Stimulated activated CD8-positive, alpha-beta memory T cell treated with anti-CD3 and anti-CD28 coated beads, Interleukin-4, amount 100 ng/mL, for 1 hour (primary cell): ENCODE results near the gene RAB37.

Experiments
- DNase-seq, 2 donors: peaks; one replicate each; pipeline ENCODE4 v3.0.0-alpha.2; 2020; ENCODE audit warnings: low read depth in 2 of 2, low spot score in 1 of 2

Gene RAB37, protein sequence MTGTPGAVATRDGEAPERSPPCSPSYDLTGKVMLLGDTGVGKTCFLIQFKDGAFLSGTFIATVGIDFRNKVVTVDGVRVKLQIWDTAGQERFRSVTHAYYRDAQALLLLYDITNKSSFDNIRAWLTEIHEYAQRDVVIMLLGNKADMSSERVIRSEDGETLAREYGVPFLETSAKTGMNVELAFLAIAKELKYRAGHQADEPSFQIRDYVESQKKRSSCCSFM

DNA sequence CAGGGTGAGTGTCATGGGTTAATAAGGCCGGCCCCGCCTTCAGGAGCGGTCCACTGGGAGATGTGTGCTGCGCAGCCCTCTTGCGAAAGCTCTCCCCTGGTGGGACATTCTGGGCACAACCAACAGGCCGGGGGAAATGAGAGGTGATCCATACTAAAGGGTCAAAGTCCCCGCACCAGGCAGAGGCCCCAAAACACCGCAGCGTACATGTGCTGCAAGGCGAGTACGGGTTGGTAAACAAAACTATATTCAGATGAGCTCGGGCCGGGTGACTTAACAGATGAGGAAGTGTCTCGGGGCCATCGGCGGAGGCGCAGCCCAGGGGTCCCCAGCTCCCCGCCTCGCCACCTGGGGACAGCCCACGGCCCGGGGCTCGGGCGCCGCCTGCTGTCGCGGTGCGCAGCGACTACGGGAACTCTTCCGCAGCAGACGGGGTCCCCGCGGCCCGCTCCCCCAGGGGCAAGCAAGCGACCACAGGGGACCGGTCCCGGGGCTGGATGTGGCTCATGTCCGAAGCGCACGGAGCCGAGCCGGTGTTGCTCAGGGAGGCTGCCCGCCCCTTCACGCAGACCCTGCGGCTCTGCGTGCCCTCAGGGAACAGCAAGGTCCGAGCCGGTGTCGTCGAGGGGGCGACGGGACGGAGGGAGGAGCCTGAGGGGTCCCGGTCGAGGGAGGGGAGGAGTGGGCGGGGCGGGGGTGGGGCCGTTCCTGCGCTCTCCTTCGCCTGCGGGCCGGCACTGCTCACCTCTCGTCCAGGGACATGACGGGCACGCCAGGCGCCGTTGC is at the start of gene RAB37:
TSS of gene RAB37 (plus strand) at position 744 of the 786 bp plus-strand sequence. CDS start at position 761, 17 bp downstream.
- DNase-seq: no peak

DNA sequence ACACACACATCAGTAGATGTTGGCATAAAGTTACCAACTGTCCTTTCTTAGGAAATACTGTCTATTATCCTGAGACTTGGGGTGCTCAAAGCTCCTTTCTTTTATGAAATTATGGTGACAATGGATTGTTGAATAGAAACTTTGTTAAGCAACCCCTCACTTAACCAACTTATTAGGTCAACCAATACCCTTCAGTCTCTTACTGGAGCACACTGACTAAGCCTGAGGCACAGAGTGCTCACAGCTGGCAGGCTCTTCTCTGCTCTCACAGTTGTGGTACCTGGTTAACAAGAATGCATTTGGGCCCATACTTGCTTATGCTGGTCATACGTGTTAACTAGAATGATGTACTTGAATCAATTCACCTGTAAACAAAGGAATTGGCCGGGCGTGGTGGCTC is 49.2 kb upstream of the RAB37 start:
- no peak for DNase-seq

DNA sequence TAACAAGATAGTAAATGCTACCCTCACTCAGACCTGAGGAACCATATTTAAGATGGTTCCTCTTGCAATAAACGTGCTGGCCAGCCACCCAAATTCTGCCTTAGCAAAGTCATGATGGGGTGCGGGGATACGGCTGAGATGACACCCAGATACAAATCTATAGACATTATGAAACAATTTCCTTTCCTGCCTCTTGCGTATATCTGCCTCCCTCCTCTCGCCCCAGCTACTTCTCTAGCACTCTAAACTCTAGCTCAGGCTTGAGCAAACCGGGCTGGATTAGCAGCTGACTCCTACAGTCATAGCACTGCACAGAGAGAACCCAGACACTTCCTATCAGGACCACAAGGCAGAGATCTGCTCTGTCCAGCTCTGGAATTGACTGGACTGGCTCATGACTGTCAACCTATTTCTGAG is 46.6 kb upstream of the RAB37 start:
- no peak for DNase-seq

DNA sequence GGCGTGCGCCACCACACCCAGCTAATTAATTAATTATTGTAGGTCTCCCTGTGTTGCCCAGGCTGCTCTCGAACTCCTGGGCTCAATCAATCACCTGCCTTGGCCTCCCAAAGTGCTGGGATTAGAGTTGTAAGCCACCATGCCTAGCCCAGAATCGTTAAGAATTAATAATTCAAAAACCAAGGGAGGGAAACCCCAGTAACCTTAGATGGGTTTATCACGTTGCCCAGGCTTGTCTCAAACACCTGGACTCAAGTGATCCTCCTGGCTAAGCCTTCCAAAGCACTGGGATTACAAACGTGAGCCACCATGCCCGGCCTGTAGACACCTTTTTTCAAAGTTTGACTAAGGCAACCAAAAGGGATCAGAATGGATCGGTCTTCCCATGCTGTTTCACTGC is 45.9 kb upstream of the RAB37 start:
- no peak for DNase-seq

DNA sequence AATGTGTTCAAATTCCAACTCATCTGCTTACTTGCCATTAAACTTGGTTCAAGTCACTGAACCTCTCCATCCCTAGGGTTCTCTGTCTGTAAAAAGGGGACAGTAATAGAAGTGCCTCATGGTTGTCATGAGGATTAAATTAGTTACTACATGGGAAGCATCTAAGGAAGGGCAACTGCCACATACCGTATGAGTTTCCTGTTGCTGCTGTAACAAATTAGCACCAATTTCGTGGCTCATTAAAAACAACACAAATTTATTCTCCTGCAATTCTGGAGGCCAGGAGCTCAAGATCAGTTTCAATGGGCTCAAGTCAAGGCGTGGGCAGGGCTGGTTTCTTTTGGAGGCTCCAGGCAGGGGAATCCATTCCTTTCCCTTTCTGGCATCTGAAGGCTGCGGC is 43.0 kb upstream of the RAB37 start:
- no peak for DNase-seq

DNA sequence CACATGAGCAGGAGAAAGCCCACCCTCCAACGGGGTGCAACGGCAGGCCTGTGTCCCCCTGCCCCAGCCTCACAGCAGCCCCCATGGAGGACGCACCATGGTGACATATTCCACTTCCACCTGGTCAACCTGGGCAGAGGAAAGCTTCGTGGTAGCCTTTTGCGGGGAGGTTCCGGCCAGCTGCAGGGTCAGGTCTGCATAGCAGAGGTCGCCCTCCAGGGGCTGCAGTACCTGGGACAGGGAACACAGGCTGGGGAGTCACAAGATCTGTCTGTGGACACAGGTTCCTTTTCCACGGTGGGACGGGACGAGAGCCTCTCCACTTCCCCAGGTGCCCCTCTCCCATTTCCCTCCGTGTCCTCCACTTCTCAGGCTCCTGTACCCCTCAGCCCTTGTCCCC is 41.4 kb upstream of the RAB37 start:
- DNase-seq: no peak

DNA sequence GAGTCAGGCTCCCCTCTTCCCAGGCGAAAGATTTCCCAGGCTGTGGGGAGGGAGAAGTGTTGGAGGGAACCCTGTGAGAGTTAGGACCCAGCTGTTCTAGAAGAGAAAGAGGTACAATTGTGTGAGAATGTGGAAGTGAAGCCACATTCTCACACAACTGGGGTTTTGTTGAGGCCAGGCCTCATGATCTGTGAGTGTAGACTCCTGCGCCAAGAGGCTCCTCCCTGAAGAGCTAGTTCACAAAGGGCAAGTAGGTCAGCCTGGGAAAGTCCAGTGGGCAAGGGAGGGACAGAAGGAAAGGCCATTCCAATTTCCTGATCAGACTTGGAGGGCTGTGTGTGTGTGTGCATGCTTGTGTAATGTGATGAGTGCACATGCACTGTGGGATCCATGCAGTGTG is 39.5 kb upstream of the RAB37 start:
- DNase-seq: no peak

DNA sequence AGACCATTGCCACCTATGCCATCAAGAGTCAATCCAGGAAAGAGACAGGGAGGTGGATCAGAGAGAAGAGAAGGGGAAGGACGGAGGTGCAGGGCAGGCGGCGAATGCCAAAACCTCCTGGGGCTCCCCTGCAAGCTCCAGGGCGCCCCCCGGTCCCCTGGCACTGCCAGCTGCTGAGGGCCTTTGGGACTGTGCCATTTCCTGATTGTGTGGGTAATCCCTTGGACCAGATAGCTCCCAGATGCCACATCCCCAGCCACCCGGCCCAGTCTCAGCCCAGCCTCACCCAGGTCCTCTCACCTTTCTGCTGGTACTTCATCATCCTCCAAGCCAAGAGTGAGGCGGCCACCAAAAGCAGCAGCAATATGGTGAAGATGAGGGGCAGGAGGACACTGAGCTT is 39.0 kb upstream of the RAB37 start:
- DNase-seq: no peak

DNA sequence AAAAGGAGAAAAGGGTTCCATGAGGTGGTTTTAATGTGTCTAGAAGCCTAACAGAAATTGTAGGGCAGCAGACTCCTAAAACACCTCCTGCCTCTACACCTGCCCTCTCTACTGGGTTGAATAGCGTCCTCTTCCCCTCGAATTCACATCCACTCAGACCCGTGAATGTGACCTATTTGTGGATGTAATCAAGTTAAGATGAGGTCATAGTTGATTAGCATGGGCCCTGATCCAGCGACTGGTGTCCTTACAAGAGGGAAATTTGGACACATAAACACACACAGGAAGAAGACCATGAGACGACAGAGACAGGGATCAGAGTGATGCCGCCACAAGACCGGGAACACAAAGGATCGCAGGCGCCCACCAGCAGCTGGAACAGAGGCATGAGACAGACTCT is 37.8 kb upstream of the RAB37 start:
- DNase-seq: no peak

DNA sequence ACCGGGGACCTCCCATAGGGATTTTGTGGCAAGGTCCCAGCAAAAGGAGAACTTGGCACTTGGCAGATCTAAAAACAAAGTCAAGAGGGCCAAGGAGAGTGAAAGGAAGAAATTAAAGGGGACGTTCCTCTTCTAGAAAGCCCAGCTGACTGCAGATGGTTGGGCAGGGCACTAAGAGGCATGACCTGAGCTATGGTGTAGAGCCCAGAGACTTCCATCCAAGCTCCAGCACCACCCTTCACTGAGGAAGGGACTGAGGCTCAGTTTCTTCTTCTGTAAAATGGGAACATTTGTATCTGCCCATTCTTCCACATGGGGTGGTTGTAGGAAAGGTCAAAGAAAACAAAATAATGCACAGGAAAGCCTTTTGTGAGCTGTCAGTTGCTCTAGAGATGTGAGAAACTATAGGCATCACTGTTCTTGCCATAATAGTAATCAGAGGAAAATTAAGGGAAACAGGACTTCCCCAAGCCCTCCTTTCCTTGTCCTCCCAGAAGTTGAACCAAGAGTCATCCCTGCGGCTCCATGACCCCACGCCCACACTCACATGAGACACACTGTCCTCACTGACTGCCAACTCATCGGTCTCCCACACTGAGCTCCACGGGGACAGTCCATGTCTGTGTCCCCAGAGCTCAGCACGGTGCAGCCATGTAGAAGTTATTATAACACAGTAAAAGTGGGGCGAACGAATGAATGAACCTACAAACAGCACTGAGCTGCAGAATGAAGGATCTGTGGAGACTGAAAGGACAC is 34.8 kb upstream of the RAB37 start:
- no peak for DNase-seq

DNA sequence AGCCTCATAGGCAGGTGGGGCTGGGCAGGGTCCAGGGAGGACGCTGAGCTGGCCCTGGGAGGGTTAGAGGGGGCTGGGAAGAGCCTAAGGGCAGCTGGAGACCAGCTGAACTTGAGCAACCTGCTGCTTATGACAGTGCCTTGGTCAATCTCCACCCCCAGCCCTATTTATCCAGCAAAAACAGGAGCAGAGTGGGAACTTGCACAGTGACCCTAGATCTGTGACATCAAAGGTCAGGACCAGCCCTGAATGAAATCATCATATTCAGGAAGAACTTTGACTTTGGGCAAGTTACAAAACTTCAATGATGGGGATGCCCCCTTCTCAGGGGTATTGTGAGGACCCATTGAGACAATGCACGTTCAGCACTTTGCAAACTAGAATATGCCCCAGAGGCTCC is 33.7 kb upstream of the RAB37 start:
- no peak for DNase-seq

DNA sequence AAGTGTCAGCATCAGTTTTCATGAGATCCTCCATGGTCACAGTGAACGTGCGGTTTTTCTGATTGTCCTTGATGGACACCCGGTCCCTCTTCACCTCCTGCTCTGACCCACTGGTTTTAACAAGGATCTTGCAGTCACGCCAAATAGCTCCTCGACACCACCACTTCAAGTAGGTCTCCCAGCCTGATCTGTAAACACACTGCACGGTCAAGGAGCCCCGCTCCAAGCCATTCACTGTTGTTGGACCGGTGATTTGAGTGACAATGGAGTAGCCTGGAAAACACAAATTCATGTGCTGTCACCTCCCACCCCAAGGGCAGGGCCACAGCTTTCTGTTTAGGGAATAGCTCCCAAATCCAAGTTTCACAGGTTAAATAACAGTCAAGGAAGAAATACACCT is 32.5 kb upstream of the RAB37 start:
- DNase-seq: no peak

DNA sequence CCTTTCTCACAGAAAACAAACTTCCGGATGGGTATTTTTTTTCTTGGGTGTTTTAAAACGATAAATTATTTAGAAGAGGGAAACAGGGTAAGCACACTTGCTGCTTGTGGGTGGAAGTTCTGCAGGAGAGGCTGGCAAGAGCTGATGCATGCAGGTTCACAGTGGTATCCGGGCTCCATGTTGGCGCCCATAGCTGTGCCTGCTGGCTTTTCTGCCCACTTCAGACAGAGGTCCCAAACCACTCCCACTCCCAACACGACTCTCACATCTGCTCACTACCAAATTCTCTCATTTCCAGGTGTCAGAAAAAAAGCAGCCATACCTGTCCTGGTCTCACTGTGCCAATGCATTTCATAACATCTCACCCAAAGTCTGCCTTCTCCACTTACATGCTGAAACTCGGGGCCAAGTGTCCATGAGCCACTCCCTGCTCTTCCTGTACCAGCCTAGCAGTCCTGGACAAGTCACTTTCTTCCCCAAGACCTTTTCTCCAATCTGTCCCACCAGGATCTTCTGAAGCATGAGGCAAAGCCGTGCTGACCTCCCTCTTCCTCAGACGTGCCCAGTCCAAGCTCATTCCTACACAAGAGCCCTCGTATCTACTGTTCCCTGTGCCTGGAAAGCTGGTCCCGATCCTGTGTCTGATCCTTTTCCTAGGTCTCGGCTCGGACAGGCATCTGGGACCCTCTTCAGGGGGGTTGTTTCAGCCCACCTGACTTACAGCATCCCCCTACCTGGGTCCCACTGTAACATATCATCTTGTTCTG is 25.8 kb upstream of the RAB37 start:
- DNase-seq: no peak

DNA sequence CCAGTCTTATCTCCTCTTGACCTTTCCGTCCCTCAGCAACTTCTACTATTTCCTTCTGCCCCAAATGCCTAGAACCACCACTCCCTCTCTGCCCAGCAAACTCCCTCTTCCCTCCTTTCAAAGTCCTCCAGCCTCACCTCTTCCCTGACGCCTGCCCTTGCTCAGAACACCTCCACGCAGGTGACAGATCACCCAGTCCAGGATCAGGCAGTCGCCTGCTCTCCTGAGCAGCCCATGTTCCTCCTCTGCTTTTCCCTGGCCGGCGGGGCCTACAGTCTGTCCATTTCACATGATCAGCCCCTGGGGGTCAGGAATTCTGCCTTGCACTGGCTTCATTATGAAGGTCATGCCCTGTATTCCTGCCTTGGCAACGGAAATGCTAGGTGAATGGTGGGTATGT is 24.8 kb upstream of the RAB37 start:
- no peak for DNase-seq

DNA sequence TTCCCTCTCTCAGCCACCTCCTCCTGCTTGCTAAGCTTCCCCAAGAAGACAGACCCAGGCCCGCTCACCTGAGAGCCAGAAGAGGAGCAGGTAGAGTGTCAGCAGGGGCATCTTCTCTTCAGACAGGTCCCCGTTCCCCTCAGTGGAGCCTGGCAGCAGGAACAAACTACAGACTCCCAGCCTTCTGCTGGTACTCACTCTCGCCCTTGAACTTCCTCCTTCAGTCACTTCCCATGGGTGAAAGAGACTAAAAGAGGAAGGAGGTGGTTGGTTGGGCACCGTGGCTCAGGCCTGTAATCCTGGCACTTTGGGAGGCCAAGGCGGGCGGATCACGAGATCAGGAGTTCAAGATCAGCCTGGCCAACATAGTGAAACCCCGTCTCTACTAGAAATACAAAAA is 24.3 kb upstream of the RAB37 start, which contains the start of gene CD300LF:
TSS of gene CD300LF (minus strand) at position 168 of the 400 bp plus-strand sequence. CDS start at position 111, 57 bp downstream.
- no peak for DNase-seq

DNA sequence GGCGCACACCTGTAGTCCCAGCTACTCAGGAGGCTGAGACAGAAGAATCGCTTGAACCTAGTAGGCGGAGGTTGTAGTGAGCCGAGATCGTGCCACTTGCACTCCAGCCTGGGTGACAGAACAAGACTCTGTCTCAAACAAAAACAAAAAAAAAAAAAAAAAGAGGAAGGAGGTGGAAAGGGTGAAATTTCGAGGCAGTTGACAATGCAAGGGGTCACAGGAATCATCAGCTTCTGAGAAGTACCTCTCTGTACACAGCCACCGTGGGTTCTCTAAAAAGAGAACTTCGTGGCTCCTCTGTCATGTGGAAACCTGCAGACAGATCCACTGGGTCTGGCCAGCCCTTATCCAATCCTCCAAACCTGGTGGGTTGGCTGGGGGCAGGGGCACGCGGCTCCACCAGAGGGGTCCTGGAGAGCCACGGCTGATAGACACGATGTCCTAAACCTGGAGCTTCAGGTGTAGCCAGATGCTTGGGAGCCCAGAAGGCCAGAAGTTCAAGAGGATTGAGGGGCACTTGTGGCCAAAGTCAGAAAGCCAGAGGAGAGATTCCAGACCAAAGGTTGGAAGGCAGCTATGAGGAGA is 23.8 kb upstream of the RAB37 start:
- DNase-seq: no peak

DNA sequence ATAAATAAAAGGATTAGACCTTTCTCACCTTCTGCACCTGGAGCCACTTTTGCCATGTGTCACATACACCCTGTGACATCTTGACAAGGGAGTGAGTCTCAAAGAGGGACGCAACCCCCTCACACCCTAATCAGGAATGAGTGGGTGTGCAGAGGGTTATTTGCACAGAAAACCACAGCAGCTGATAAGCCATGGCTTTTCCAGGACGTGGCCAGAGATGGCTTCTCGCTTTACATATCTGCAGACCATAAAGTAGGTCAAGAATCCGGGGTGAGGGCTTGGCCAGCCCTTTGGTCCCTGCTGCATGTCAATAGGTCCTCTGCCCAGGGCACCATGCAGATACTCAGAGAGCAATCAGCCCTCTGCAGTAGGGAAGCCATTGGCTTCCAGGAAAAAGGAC is 21.9 kb upstream of the RAB37 start:
- DNase-seq: no peak

DNA sequence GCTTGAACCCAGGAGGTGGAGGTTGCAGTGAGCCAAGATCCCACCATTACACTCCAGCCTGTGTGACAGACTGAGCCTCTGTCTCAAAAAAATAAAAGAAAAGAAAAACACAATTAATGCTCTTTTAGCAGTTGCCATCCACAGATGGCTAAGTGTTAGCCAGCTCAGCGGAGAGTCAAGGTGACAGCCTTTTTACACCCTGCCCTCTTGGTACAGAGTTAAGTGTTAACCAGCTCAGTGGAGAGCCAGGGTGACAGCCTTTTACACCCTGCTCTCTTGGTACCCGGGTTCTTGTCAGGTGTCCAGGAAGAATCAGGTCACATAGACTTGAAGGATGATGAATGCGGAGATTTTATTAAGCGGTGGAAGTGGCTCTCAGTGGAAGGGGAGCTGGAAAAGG is 16.6 kb upstream of the RAB37 start:
- no peak for DNase-seq

DNA sequence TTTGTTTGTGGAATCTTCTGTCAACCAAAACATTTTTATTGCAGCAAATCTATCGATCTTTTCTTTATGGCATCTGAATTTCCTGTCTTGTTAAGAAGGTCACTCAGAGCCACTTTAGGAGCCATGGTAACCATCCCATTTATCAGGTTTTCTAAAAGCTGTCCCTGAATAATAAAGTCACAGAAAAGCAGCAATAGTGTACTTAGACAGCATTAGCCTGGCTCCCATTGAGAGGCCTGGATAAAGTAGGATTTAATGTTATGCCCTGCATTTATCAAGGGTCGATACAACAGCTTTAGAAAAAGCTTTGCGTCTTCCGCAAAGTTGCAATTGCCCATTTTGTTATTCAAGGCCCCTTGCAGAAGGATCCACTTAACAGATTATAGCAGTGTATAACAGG is 14.3 kb upstream of the RAB37 start:
- DNase-seq: no peak

DNA sequence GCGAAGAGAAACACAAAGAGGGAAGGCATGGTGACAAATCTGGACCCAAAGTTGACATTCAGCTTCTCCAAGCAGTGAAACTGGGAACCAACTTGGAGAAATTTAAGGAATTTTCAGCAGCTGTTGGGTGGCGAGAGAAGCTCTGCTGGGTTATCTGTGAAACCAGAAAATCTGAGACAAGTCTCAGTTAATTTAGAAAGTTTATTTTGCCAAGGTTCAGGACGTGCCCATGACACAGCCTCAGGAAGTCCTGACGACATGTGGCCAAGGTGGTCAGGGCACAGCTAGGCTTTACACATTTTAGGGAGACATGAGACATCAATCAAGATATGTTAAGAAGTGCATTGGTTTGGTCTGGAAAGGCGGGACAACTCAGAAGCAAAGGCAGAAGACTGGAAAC is 13.2 kb upstream of the RAB37 start:
- DNase-seq: no peak

DNA sequence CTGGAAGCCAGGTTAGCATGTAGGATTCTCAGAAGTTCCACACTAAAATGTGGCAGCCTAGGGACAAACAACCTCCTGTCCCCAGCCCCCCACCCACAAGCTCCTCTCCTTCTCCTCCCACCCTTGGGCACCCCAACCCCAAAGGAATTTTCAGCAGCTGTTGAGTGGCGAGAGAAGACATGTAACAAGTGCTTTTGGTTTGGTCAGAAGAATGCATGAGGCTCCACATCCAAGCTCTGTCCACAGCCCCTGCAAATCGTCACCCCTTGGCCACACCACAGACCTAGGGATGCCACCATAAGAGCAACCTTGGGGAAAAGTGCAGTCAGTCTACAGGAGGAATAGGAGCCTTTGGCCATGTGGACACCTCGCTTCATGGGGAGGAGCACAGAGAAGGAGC is 11.9 kb upstream of the RAB37 start:
- DNase-seq: no peak
